Esophagus squamous epithelium (tissue), 5 donors: ENCODE results near the gene TMEM235. TPM values are rescaled to one million over a fixed set of nuclear protein-coding genes. Genes with fewer than 3 reads are reported as not detected.
A peak's percentile ranks its signal among the peaks of the same experiment; 100 is the strongest.

Experiments used
- DNase-seq: peaks from one replicate; lab custom pipeline; 2025; lab: John Stamatoyannopoulos, UW
- H3K27ac ChIP-seq, 4 donors: fragments of 200-600 bp; sonication (generic); one replicate each; pipeline ENCODE4 v1.5.1; 2016 to 2019; ENCODE audit warnings: mild to moderate bottlenecking in 1 of 4
- H3K27me3 ChIP-seq, 4 donors: fragments of 200-600 bp; sonication (generic); 1 replicate in 3 of 4; 2 replicates in 1 of 4; pipeline versions ENCODE4 v1.5.1 to v1.6.0; 2017 to 2021; ENCODE audit warnings: antibody characterized with exemption in 1 of 4
- H3K36me3 ChIP-seq, 3 donors: fragments of 200-600 bp; sonication (generic); one replicate each; pipeline ENCODE4 v1.5.1; 2016 to 2019
- H3K4me1 ChIP-seq, 3 donors: fragments of 200-600 bp; sonication (generic); one replicate each; pipeline ENCODE4 v1.5.1; 2017 to 2019
- H3K4me3 ChIP-seq, 4 donors: fragments of 200-600 bp; sonication (generic); 1 replicate in 3 of 4; 2 replicates in 1 of 4; pipeline ENCODE4 v1.5.1; 2016 to 2019; ENCODE audit warnings: mild to moderate bottlenecking in 2 of 4, moderate library complexity in 1 of 4
- H3K9me3 ChIP-seq, 3 donors: fragments of 200-600 bp; sonication (generic); one replicate each; pipeline ENCODE4 v1.5.1; 2016 to 2019
- POLR2A ChIP-seq, 4 donors: fragments of 450-650 bp; IDR thresholded peaks; one replicate each; pipeline ENCODE4 v1.6.1; 2017; ENCODE audit warnings: antibody characterized with exemption in 4 of 4, mild to moderate bottlenecking in 4 of 4, moderate library complexity in 3 of 4
- WGBS, 2 donors: methylation state at CpG; one replicate each; pipeline ENCODE4 v1.1.5; 2018; 5-methylcytosine and 5-hydroxymethylcytosine counted together
- intact Hi-C: fragments of 100-400 bp; cut with DNase I; formaldehyde crosslinking; loops from one replicate; pipeline ENCODE4 v1.15.0; 2022
- total RNA-seq, 4 donors: library from RNA; depleted of rRNA; stranded (reverse); fragments of >200 nt; gene quantifications; one replicate each; pipeline ENCODE4 v1.1.0, GENCODE V29; 2016
- TF ChIP-seq, protein P1 (sequence below), 6 experiments: fragments of 450-650 bp in 4 of 6; fragments of 200-600 bp in 2 of 6; sonication (generic) in 2 of 6; IDR thresholded peaks; one replicate each; pipeline ENCODE4 v1.5.1; 2016 to 2019; ENCODE audit warnings: antibody characterized with exemption in 6 of 6, mild to moderate bottlenecking in 4 of 6, moderate library complexity in 4 of 6
- donor health status: DM: yes; HTN: yes; CAD: no.

TMEM235 gene
- total RNA-seq, 4 donors from 2014 or later, result 0.26 TPM; not detected in 3

DNA sequence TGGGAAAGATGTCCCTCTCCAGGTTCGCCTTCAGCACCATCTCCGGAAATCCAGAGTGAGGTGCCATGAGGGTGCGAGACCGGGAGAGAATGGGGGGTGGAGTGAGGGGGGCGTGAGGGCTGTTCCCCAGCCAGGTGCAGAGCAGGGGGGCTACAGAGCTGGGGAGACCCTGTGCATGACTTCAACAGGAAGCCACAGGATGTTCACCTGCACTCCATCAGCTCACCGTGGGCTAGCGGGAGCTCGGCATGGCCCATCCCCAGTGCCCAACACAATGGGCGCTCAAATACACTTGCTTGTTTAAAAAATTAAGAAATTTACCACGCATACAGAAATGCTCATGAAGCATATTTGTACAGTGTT, 27.7 kb downstream of the TMEM235 start:
- H3K9me3 ChIP-seq, result no peaks in the 10 kb centered on the region
- peaks cover 0 to 17% (median 0%) of the 10 kb centered on the region in 4 donors for H3K27me3 ChIP-seq
- H3K27ac ChIP-seq, result peak overlapping the region in 2 of 4 donors; percentile 73 to 79
- intact Hi-C loops, result no loop called here
- H3K4me1 ChIP-seq, result peaks cover 4 to 48% (median 17%) of the 10 kb centered on the region in 3 donors
- 72 to 81% methylated on average over 7 of the region's 10 CpGs for WGBS, 2 donors
- TF ChIP-seq, protein P1, sequence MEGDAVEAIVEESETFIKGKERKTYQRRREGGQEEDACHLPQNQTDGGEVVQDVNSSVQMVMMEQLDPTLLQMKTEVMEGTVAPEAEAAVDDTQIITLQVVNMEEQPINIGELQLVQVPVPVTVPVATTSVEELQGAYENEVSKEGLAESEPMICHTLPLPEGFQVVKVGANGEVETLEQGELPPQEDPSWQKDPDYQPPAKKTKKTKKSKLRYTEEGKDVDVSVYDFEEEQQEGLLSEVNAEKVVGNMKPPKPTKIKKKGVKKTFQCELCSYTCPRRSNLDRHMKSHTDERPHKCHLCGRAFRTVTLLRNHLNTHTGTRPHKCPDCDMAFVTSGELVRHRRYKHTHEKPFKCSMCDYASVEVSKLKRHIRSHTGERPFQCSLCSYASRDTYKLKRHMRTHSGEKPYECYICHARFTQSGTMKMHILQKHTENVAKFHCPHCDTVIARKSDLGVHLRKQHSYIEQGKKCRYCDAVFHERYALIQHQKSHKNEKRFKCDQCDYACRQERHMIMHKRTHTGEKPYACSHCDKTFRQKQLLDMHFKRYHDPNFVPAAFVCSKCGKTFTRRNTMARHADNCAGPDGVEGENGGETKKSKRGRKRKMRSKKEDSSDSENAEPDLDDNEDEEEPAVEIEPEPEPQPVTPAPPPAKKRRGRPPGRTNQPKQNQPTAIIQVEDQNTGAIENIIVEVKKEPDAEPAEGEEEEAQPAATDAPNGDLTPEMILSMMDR (IDR thresholded peaks at IDR 0.05), result no peak
- TF ChIP-seq POLR2A (IDR thresholded peaks at IDR 0.05), result no peak
- no peak for DNase-seq
- H3K4me3 ChIP-seq, result peak overlapping the region in 1 of 4 donors; percentile 37
- no peaks in the 10 kb centered on the region for H3K36me3 ChIP-seq

DNA sequence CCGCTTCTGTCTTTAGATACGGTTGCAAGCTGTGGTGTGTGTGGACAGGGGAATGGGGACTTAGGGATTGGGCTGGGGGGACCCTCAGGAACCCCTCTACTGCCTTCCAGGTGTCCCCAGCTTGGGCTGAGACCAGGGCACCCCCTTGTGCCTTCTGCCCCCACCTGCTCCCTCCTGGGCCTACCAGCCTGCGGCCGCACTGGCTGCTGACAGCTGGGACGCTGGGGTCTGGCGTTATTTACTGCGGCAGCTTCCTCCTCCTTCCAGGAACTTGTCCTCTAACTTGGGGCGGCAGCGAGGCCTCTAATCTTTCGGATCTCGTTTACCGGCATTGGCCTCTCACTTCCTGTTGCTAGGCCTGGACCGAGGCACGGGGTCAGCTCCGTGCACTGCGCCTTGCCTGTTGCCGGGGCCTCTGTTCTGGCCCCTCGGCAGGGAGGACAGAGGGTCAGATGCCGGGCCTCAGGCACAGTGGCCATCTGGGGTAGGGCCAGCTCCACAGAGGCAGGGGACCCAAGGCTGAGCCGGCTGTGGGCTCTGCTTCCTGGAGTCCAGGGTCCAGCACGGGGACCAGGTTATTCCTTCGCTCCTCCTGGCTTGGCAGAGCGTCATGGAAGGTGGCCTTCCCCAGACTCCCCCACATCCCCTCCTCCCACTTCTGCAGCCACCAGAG, 31.8 kb downstream of the TMEM235 start:
- TF ChIP-seq, protein P1 (IDR thresholded peaks at IDR 0.05), result no peak
- TF ChIP-seq POLR2A (IDR thresholded peaks at IDR 0.05), result no peak
- peaks cover 10 to 46% (median 14%) of the 10 kb centered on the region in 3 donors for H3K4me1 ChIP-seq
- intact Hi-C loops, result no loop called here
- peak overlapping the region in 3 of 4 donors; percentile 32 to 75 (median 65) for H3K27ac ChIP-seq
- no peak overlapping the region for H3K4me3 ChIP-seq
- peaks cover 0 to 30% (median 0%) of the 10 kb centered on the region in 4 donors for H3K27me3 ChIP-seq
- DNase-seq, result no peak
- H3K36me3 ChIP-seq, result no peaks in the 10 kb centered on the region
- H3K9me3 ChIP-seq, result no peaks in the 10 kb centered on the region
- 63 to 71% methylated on average over 3 to 11 of the region's 23 CpGs for WGBS, 2 donors

DNA sequence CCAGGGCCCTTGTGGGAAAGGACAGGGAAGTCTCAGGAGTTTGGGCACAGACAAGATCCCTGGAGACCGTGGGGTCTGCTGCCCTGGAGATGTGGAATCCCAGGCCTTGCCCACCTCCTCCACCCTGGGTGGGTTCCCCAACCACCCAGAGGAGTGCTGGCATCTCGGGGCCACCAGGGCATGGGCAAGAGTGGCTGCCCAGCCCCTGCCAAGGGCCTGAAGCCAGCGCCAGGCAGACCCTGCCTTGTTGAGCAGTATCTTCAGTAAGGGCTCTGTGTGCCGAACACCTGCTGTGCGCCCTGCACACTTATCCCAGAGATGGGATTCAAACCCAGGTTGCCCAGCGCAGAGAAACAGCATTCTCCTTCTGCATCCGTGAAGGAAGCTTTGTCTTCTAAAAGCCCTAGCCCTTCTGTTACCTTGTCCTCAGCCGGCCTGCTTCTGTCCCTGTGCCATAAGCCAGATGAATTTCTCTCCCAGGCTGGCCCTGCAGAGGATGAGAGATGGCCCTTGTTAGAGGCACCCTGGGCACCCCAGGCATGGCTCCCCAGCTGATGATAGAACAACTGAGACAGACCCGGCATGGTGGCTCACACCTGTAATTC, 32.4 kb downstream of the TMEM235 start:
- no peak for DNase-seq
- H3K4me1 ChIP-seq, result peaks cover 11 to 46% (median 12%) of the 10 kb centered on the region in 3 donors
- H3K4me3 ChIP-seq, result no peak overlapping the region
- no peaks in the 10 kb centered on the region for H3K9me3 ChIP-seq
- H3K27ac ChIP-seq, result peak overlapping the region in 3 of 4 donors; percentile 32 to 75 (median 65)
- TF ChIP-seq, protein P1 (IDR thresholded peaks at IDR 0.05), result no peak
- TF ChIP-seq POLR2A (IDR thresholded peaks at IDR 0.05), result no peak
- H3K36me3 ChIP-seq, result no peaks in the 10 kb centered on the region
- intact Hi-C loops, result no loop called here
- 88 to 96% methylated on average over 4 to 7 of the region's 9 CpGs for WGBS, 2 donors
- H3K27me3 ChIP-seq, result peaks cover 0 to 30% (median 0%) of the 10 kb centered on the region in 4 donors

DNA sequence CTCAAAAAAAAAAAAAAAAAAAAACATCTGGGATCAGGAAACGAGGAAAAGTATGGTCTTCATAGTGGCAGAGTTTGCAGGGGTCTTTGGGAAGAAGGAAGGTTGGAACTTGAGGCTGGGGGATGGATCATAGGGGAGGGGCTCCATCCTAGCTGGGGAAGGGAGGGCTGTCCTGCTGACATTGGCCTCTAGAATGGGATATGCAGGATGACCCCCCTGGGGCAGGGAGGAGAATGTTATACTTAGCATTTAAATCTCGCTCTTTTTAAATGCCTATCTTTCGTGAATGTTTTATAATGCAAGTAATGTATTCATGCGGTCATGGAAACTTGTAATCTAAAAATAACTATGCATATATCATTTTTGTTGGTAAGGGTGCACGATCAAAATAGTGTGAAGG, 33.2 kb downstream of the TMEM235 start:
- Histone ChIP-seq H3K4me1 (peaks cover 17 to 46% (median 19%) of the 10 kb centered on the region in 3 donors), H3K36me3 (no peaks in the 10 kb centered on the region), H3K4me3 (no peak overlapping the region), H3K27ac (no peak overlapping the region), H3K27me3 (peaks cover 0 to 35% (median 0%) of the 10 kb centered on the region in 4 donors), H3K9me3 (no peaks in the 10 kb centered on the region)
- DNase-seq, result no peak
- TF ChIP-seq POLR2A (IDR thresholded peaks at IDR 0.05), result no peak
- TF ChIP-seq, protein P1 (IDR thresholded peaks at IDR 0.05), result no peak
- WGBS, 2 donors, result 73 to 77% methylated on average over 5 of the region's 5 CpGs
- intact Hi-C loops, result no loop called here

DNA sequence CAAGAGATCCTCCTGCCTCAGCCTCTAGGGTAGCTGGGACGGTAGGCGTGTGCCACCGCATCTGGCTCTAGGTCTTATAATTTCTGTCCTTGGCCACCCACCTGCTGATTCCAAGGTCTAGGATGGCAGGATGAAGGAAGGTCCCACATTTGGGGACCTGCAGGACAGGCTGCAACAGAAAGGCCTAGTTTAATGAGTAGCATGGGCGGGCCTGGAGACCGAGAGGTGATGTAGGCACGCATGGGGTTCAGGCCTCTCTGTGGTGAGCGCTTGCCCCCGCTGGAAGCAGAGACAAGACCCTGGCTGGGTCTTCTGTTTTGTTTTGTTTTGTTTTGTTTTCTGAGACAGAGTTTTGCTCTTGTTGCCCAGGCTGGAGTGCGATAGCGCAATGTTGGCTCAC, 33.7 kb downstream of the TMEM235 start:
- Histone ChIP-seq H3K27me3 (peaks cover 0 to 40% (median 0%) of the 10 kb centered on the region in 4 donors), H3K4me1 (peaks cover 20 to 51% (median 20%) of the 10 kb centered on the region in 3 donors), H3K27ac (no peak overlapping the region), H3K36me3 (no peaks in the 10 kb centered on the region), H3K4me3 (no peak overlapping the region), H3K9me3 (no peaks in the 10 kb centered on the region)
- intact Hi-C loops, result no loop called here
- TF ChIP-seq, protein P1 (IDR thresholded peaks at IDR 0.05), result no peak
- TF ChIP-seq POLR2A (IDR thresholded peaks at IDR 0.05), result no peak
- DNase-seq, result no peak
- 92 to 94% methylated on average over 5 to 10 of the region's 10 CpGs for WGBS, 2 donors
